ENCODE data around the gene CFAP221.

- TF ChIP-seq POLR2AphosphoS5 (IDR thresholded peaks at IDR 0.05; ENCODE audit: low read depth, low read length) = no peak
- no peak for TF ChIP-seq REST (IDR thresholded peaks at IDR 0.05; ENCODE audit: insufficient read depth in 1 of 2, low read depth in 2 of 2, low read length in 2 of 2)
- no peak for TF ChIP-seq TAF1 (IDR thresholded peaks at IDR 0.05; ENCODE audit: borderline replicate concordance, insufficient read depth, low read length)
- no peak for TF ChIP-seq FOXP2 (optimal IDR thresholded peaks at IDR 0.05; ENCODE audit: borderline replicate concordance, extremely low read depth, extremely low read length, insufficient read depth)
Observed at GRCh38 chr2:119523383-119523951, 20.8 kb upstream of the CFAP221 start.

Data from PFSK-1 (cell line).